ENCODE results near the gene JAKMIP2. TPM values are rescaled to one million over a fixed set of nuclear protein-coding genes. Genes with fewer than 3 reads are reported as not detected.

The JAKMIP2 gene
- total and polyA plus RNA-seq, 8 donors = 0.73 to 11.7 (median 8.1) TPM

DNA sequence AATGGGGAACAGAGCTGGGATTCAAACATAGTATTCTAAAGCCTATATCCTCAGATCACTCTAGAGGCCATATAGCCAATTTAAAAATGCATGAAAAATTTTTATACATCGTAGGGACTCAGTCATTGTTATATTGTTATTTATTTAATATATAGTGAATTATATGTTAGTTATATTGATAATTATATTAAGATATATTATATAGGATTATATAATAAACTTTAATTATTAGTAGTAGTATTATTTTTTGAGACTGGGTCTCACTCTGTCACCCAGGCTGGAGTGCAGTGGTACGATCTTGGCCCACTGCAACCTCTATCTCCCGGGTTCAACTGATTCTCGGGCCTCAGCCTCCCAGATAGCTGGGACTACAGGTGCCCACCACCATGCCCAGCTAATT lies 206.9 kb downstream of the JAKMIP2 start:
- no peaks in the 10 kb centered on the region for H3K36me3 ChIP-seq
- peaks cover 0 to 8% of the 10 kb centered on the region in 2 donors for H3K9me3 ChIP-seq
- ATAC-seq (no peak), DNase-seq (no peak)
- H3K4me3 ChIP-seq = no peak overlapping the region
- H3K27ac ChIP-seq = no peak overlapping the region
- H3K27me3 ChIP-seq = no peaks in the 10 kb centered on the region
- intact Hi-C loops (cut with DNase I) = loop anchor here in 1 of 2 donors (10.0 kb wide), 1 partner anchor 351 kb away; no protein-coding TSS in a partner anchor
- TF ChIP-seq, protein P1, sequence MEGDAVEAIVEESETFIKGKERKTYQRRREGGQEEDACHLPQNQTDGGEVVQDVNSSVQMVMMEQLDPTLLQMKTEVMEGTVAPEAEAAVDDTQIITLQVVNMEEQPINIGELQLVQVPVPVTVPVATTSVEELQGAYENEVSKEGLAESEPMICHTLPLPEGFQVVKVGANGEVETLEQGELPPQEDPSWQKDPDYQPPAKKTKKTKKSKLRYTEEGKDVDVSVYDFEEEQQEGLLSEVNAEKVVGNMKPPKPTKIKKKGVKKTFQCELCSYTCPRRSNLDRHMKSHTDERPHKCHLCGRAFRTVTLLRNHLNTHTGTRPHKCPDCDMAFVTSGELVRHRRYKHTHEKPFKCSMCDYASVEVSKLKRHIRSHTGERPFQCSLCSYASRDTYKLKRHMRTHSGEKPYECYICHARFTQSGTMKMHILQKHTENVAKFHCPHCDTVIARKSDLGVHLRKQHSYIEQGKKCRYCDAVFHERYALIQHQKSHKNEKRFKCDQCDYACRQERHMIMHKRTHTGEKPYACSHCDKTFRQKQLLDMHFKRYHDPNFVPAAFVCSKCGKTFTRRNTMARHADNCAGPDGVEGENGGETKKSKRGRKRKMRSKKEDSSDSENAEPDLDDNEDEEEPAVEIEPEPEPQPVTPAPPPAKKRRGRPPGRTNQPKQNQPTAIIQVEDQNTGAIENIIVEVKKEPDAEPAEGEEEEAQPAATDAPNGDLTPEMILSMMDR (IDR thresholded peaks at IDR 0.05) = no peak
- no peaks in the 10 kb centered on the region for H3K4me1 ChIP-seq

DNA sequence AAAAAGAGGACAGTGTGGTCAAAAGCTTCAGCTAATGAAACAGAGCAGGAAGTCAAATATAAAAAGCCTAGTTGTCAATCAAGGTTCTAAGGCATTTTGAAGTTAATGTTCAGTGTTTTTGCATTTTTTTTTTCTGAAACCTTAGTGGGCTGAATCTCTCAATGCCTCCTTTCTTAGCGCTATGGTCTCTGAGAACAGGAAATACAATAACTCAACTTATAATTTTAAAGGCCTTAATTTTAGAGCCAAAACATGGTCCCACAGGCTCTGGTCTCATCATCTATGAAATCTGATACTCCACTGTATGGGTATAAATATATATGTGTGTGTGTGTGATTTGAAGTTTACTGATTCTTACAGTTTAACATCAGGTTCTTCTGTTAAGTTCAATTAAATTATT lies 209.3 kb downstream of the JAKMIP2 start:
- Histone ChIP-seq H3K4me1 (no peaks in the 10 kb centered on the region), H3K27me3 (no peaks in the 10 kb centered on the region), H3K27ac (no peak overlapping the region), H3K36me3 (no peaks in the 10 kb centered on the region), H3K9me3 (no peaks in the 10 kb centered on the region), H3K4me3 (no peak overlapping the region)
- ATAC-seq (no peak), DNase-seq (no peak)
- intact Hi-C loops (cut with DNase I) = loop anchor here in 1 of 2 donors (10.0 kb wide), 1 partner anchor 348 kb away; no protein-coding TSS in a partner anchor
- TF ChIP-seq, protein P1 (IDR thresholded peaks at IDR 0.05) = no peak

DNA sequence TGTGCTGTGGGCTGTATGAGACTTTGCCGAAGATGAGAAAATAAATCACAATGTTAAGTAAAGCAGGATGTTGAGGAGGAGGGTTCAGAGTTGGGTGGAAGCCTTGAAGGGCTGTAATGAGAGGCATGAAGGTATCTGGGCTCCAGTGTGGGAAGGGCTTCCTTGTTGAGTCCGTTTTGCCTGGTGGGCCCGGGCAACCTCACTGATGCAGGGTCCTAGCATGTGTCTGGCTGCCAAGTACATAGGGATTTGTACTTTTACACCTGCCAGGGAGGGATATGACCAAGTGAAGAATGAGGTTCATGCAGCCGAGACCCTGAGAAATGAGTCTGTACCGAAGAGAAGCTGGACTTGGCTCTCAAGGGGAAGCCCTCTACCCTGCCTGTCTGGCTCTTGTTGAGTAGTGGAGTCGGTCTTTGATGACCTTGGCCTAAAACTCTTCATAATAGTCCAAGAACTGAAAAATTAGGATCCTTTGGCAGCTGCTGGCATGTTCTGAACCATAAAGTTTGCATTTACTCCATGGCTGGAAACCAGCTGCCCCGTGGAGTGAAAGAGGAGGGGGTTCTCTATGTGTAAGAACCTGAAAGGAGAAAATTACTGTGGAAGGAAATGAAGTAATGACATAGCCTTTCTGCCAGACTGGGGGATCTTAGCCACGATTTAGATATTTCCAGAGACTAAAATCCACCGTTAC lies 213.7 kb downstream of the JAKMIP2 start:
- intact Hi-C loops (cut with DNase I) = no loop called here
- Histone ChIP-seq H3K27ac (no peak overlapping the region), H3K9me3 (no peaks in the 10 kb centered on the region), H3K4me1 (no peaks in the 10 kb centered on the region), H3K4me3 (no peak overlapping the region), H3K27me3 (no peaks in the 10 kb centered on the region), H3K36me3 (no peaks in the 10 kb centered on the region)
- TF ChIP-seq, protein P1 (IDR thresholded peaks at IDR 0.05) = no peak
- DNase-seq (no peak), ATAC-seq (no peak)

DNA sequence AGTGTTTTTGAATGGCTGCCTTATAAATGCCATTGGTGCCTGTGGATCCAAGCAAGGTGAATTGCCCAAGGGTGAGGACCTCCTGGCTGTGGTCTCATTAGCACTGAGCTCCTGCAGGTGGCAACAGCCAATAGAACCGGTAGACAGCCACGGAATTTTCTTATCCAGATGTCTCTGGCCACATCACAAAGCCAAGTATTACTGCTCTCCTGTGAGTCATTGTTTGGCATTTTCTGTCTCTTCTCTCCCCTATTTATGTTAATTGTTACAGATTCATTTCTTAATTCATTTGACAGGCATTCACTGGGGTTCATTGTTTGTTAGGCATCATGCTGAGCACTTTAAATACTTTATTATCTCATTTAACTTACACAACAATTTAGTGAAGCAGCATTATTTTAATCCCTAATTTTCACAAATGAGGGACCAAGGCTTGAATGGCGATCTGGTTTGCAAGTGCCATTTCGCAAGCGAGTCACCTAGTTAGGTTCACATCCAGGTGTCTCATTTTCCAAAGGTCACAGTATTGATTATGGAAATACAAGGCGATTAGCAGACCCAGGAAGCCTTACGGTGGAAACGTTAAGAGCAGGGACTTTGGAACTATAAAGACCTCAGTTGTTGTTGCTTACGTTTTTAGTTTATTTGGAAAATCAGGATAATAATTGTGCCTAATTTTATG lies 214.5 kb downstream of the JAKMIP2 start:
- H3K9me3 ChIP-seq = no peaks in the 10 kb centered on the region
- no peak for DNase-seq
- ATAC-seq = no peak
- H3K27me3 ChIP-seq = no peaks in the 10 kb centered on the region
- H3K4me1 ChIP-seq = no peaks in the 10 kb centered on the region
- H3K27ac ChIP-seq = no peak overlapping the region
- no peaks in the 10 kb centered on the region for H3K36me3 ChIP-seq
- intact Hi-C loops (cut with DNase I) = no loop called here
- TF ChIP-seq, protein P1 (IDR thresholded peaks at IDR 0.05) = no peak
- H3K4me3 ChIP-seq = no peak overlapping the region

DNA sequence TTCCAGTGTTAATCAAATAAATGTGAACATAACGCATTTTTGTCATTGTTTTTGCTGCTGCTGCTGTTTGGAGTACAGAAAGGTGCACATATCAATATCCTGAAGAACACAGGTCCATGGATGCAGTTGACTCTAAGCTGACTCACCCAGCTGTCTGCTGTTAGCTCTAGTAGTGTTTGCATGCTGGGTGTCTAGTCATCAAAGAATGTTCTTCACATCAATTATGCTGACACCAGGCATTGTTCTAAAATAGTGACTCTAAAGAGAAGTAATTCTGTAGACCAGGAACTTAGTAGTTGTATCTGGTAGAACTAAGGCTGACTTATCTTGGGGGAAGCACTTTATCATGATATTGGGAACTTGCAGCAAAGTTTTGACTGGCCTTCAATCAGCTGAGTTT lies 217.0 kb downstream of the JAKMIP2 start:
- Histone ChIP-seq H3K27ac (no peak overlapping the region), H3K9me3 (no peaks in the 10 kb centered on the region), H3K4me3 (no peak overlapping the region), H3K4me1 (no peaks in the 10 kb centered on the region), H3K27me3 (no peaks in the 10 kb centered on the region), H3K36me3 (no peaks in the 10 kb centered on the region)
- DNase-seq (no peak), ATAC-seq (peak; percentile 62)
- TF ChIP-seq, protein P1 (IDR thresholded peaks at IDR 0.05) = no peak
- intact Hi-C loops (cut with DNase I) = no loop called here

Data from left lung (tissue), 10 donors.